Epithelial cell of esophagus (primary cell): ENCODE measurements around the gene CAMKMT.
A peak's percentile ranks its signal among the peaks of the same experiment; 100 is the strongest.

Source experiments
- DNase-seq: peaks from one replicate; pipeline ENCODE4 v3.0.0; 2010; ENCODE audit warnings: low read depth
- H3K4me3 ChIP-seq: 2 replicates; pipeline ENCODE4 v1.5.1; 2011; ENCODE audit warnings: mild to moderate bottlenecking, low read length, control low read depth
- CTCF ChIP-seq: IDR thresholded peaks from 2 replicates; pipeline ENCODE4 v1.5.1; 2011; ENCODE audit warnings: low read depth, mild to moderate bottlenecking, low read length, control low read depth, inconsistent platforms; ENCODE audit not compliant: insufficient read depth; ENCODE audit errors: missing control alignments

Gene CAMKMT

GRCh38 chr2:44708661-44709000 is 346.9 kb downstream of the CAMKMT start:
- no peak overlapping the region for H3K4me3 ChIP-seq
- no peak for TF ChIP-seq CTCF
- DNase-seq: no peak

- DNase-seq: no peak
- no peak for TF ChIP-seq CTCF
- H3K4me3 ChIP-seq: no peak overlapping the region
Observed at GRCh38 chr2:44713170-44713569, 351.4 kb downstream of the CAMKMT start.

- peak; percentile 71 for TF ChIP-seq CTCF
- no peak overlapping the region for H3K4me3 ChIP-seq
- peak; percentile 56 for DNase-seq
Observed at GRCh38 chr2:44715671-44716081, 353.9 kb downstream of the CAMKMT start.

GRCh38 chr2:44716131-44716530 is 354.4 kb downstream of the CAMKMT start:
- TF ChIP-seq CTCF: no peak
- H3K4me3 ChIP-seq: no peak overlapping the region
- DNase-seq: no peak

GRCh38 chr2:44718431-44718830 is 356.7 kb downstream of the CAMKMT start:
- no peak for DNase-seq
- TF ChIP-seq CTCF: no peak

GRCh38 chr2:44719562-44719961 is 357.8 kb downstream of the CAMKMT start:
- TF ChIP-seq CTCF: no peak
- no peak for DNase-seq
- no peak overlapping the region for H3K4me3 ChIP-seq

More at GRCh38 chr2:44718431-44718830, 356.7 kb downstream of the CAMKMT start:
- no peak overlapping the region for H3K4me3 ChIP-seq

- DNase-seq: no peak
- TF ChIP-seq CTCF: no peak
- no peak overlapping the region for H3K4me3 ChIP-seq
Observed at GRCh38 chr2:44722026-44722625, 360.4 kb downstream of the CAMKMT start.
